Endodermal cell (in vitro differentiated cells): ENCODE data around the gene KIAA0513. TPM values are rescaled to one million over a fixed set of nuclear protein-coding genes. Genes with fewer than 3 reads are reported as not detected.

Source experiments
- DNase-seq: peaks from one replicate; pipeline ENCODE4 v3.0.0-alpha.2; 2017
- H3K27ac ChIP-seq: 2 replicates; pipeline ENCODE4 v1.5.1; 2013; ENCODE audit warnings: mild to moderate bottlenecking, low read depth, low read length, moderate library complexity
- H3K27me3 ChIP-seq: 2 replicates; pipeline ENCODE4 v1.6.1; 2013; ENCODE audit warnings: mild to moderate bottlenecking, low read length, moderate library complexity; ENCODE audit not compliant: insufficient read depth, control insufficient read depth, poor library complexity, severe bottlenecking
- H3K36me3 ChIP-seq: 2 replicates; pipeline ENCODE4 v1.7.0; 2013; ENCODE audit warnings: mild to moderate bottlenecking, low read length, moderate library complexity; ENCODE audit not compliant: control insufficient read depth, insufficient read depth
- H3K4me1 ChIP-seq: one replicate; pipeline ENCODE4 v1.7.0; 2013; ENCODE audit warnings: low read length; ENCODE audit not compliant: control insufficient read depth, insufficient read depth
- H3K4me3 ChIP-seq: 2 replicates; pipeline ENCODE4 v1.5.1; 2013; ENCODE audit warnings: mild to moderate bottlenecking, low read length, moderate library complexity
- H3K9ac ChIP-seq: 2 replicates; pipeline ENCODE4 v1.6.1; 2013; ENCODE audit warnings: mild to moderate bottlenecking, low read length, moderate library complexity; ENCODE audit not compliant: poor library complexity, severe bottlenecking; ENCODE audit errors: extremely low read depth
- H3K9me3 ChIP-seq: 2 replicates; pipeline ENCODE4 v1.6.1; 2013; ENCODE audit warnings: mild to moderate bottlenecking, low read length, moderate library complexity; ENCODE audit not compliant: control insufficient read depth
- H3K27ac Mint-ChIP-seq: 2 replicates; pipeline ENCODE4 v1.8.0; 2020; ENCODE audit warnings: mixed read lengths
- H3K27me3 Mint-ChIP-seq: 2 replicates; pipeline ENCODE4 v1.8.0; 2021; ENCODE audit warnings: mild to moderate bottlenecking, mixed read lengths; ENCODE audit not compliant: insufficient read depth
- H3K36me3 Mint-ChIP-seq: 2 replicates; pipeline ENCODE4 v1.8.0; 2020; ENCODE audit warnings: low read depth, mixed read lengths
- H3K4me1 Mint-ChIP-seq: 2 replicates; pipeline ENCODE4 v1.8.0; 2020; ENCODE audit warnings: mixed read lengths
- H3K4me3 Mint-ChIP-seq: 2 replicates; pipeline ENCODE4 v1.8.0; 2020; ENCODE audit warnings: mild to moderate bottlenecking, moderate library complexity, mixed read lengths
- H3K9me3 Mint-ChIP-seq: 2 replicates; pipeline ENCODE4 v1.8.0; 2020; ENCODE audit warnings: mild to moderate bottlenecking, mixed read lengths
- CTCF ChIP-seq: fragments of 200-600 bp; sonication (generic); conservative IDR thresholded peaks from 2 replicates; pipeline ENCODE4 v1.5.0; 2021; ENCODE audit warnings: antibody characterized with exemption, mild to moderate bottlenecking
- WGBS, 2 experiments: methylation state at CpG; one replicate each; pipeline versions ENCODE4 v1.1.5 to v1.1.7; 2013; ENCODE audit warnings: missing lambda C conversion rate in 2 of 2, mixed read lengths in 1 of 2; ENCODE audit not compliant: insufficient coverage in 1 of 2, insufficient read length in 1 of 2; 5-methylcytosine and 5-hydroxymethylcytosine counted together
- total RNA-seq, 2 donors: library from RNA; stranded (reverse); fragmentation: NEBNext Ultra II Directional in 1 of 2; extraction: Animal tissue kit (Norgen Biotek cat#: 25700) in 1 of 2; gene quantifications; 2 replicates in 1 of 2; 3 replicates in 1 of 2; pipeline ENCODE4 v1.2.1, GENCODE V29; 2021

The KIAA0513 gene
- total RNA-seq, 2 donors from 2014 or later: 9.2 to 16.0 TPM

DNA sequence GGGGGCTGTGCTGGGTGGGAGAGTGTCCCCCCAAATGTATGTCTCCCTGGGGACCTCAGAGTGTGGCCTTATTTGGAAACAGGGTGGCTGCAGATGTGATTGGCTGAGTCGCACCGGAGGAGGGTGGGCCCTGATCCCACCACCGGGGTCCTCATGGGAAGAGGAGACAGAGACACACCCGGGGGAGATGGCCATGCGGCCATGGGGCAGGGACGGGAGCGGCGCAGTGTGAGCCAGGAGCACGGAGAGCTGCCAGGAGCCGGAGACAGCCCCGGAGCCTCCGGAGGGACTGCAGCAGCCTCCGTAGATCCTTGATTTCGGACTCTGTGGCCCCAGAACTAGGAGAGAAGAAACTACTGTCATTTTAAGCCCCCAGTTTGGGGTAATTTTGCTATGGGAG is 86.3 kb downstream of the KIAA0513 start:
- Mint-ChIP-seq H3K9me3 (no peaks in the 10 kb centered on the region), H3K36me3 (no peaks in the 10 kb centered on the region), H3K4me3 (no peak overlapping the region), H3K4me1 (peaks cover 12% of the 10 kb centered on the region), H3K27me3 (no peaks in the 10 kb centered on the region), H3K27ac (no peak overlapping the region)
- DNase-seq: no peak
- Histone ChIP-seq H3K9me3 (peaks cover 6% of the 10 kb centered on the region), H3K4me1 (peaks cover 6% of the 10 kb centered on the region), H3K27ac (no peak overlapping the region), H3K4me3 (no peak overlapping the region), H3K36me3 (no peaks in the 10 kb centered on the region), H3K27me3 (no peaks in the 10 kb centered on the region), H3K9ac (no peak overlapping the region)
- TF ChIP-seq CTCF: no peak
- WGBS, 2 experiments: 71 to 74% methylated on average over 12 to 14 of the region's 14 CpGs

GRCh38 chr16:85114909-85115567 is 87.4 kb downstream of the KIAA0513 start:
- Histone ChIP-seq H3K27me3 (no peaks in the 10 kb centered on the region), H3K36me3 (no peaks in the 10 kb centered on the region), H3K9me3 (peaks cover 6% of the 10 kb centered on the region), H3K9ac (no peak overlapping the region), H3K4me1 (peaks cover 3% of the 10 kb centered on the region), H3K4me3 (no peak overlapping the region), H3K27ac (no peak overlapping the region)
- WGBS, 2 experiments: 5 to 28% methylated on average over 14 to 20 of the region's 20 CpGs
- peak overlapping the region; percentile 58 for H3K27ac Mint-ChIP-seq
- DNase-seq: peak; percentile 99
- no peaks in the 10 kb centered on the region for H3K36me3 Mint-ChIP-seq
- H3K27me3 Mint-ChIP-seq: no peaks in the 10 kb centered on the region
- peak; percentile 96 for TF ChIP-seq CTCF
- peaks cover 13% of the 10 kb centered on the region for H3K4me1 Mint-ChIP-seq
- no peaks in the 10 kb centered on the region for H3K9me3 Mint-ChIP-seq
- H3K4me3 Mint-ChIP-seq: no peak overlapping the region

DNA sequence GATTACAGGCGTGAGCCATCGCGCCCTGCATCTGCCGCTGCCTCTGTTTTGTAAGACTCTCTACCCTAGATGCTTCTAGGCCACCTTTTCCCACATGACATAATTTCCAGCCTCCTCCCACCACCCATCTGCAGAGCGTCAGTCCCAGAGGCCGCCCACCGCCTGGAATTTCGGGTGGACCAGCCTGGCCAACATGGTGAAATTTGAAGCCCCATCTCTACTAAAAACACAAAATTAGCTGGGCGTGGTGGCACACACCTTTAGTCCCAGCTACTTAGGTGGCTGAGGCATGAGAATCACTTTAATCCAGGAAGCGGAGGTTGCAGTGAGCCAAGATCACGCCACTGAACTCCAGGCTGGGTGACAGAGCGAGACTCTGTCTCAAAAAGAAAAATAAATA is 89.8 kb downstream of the KIAA0513 start:
- Histone ChIP-seq H3K27me3 (no peaks in the 10 kb centered on the region), H3K4me3 (no peak overlapping the region), H3K9me3 (peaks cover 6% of the 10 kb centered on the region), H3K4me1 (peaks cover 3% of the 10 kb centered on the region), H3K27ac (no peak overlapping the region), H3K9ac (no peak overlapping the region), H3K36me3 (no peaks in the 10 kb centered on the region)
- Mint-ChIP-seq H3K36me3 (no peaks in the 10 kb centered on the region), H3K4me1 (peaks cover 13% of the 10 kb centered on the region), H3K9me3 (no peaks in the 10 kb centered on the region), H3K27ac (no peak overlapping the region), H3K4me3 (no peak overlapping the region), H3K27me3 (no peaks in the 10 kb centered on the region)
- WGBS, 2 experiments: 88 to 98% methylated on average over 4 to 12 of the region's 12 CpGs
- TF ChIP-seq CTCF: no peak
- no peak for DNase-seq
